Thymus (tissue), 14 donors: ENCODE data around the gene KIRREL2. TPM values are rescaled to one million over a fixed set of nuclear protein-coding genes. Genes with fewer than 3 reads are reported as not detected.
A peak's percentile ranks its signal among the peaks of the same experiment; 100 is the strongest.

Experiments used
- DNase-seq, 9 donors: peaks; one replicate each; pipeline ENCODE4 v3.0.0-alpha.2; 2013; ENCODE audit warnings: low spot score in 9 of 9, low read depth in 6 of 9, missing footprints in 1 of 9
- H3K27ac ChIP-seq, 2 donors: one replicate each; pipeline ENCODE4 v1.5.1; 2013; ENCODE audit warnings: control low read depth in 1 of 2, low read depth in 1 of 2, low read length in 1 of 2, mild to moderate bottlenecking in 1 of 2, moderate library complexity in 1 of 2
- H3K27me3 ChIP-seq, 2 donors: one replicate each; pipeline ENCODE4 v1.5.1; 2013; ENCODE audit warnings: low read length in 1 of 2; ENCODE audit not compliant: control insufficient read depth in 2 of 2, insufficient read depth in 1 of 2
- H3K36me3 ChIP-seq, 2 donors: one replicate each; pipeline ENCODE4 v1.5.1; 2013; ENCODE audit warnings: low read length in 1 of 2, mild to moderate bottlenecking in 1 of 2, moderate library complexity in 1 of 2; ENCODE audit not compliant: control insufficient read depth in 2 of 2, insufficient read depth in 2 of 2
- H3K4me1 ChIP-seq, 2 donors: one replicate each; pipeline ENCODE4 v1.5.1; 2013; ENCODE audit warnings: low read length in 2 of 2; ENCODE audit not compliant: control insufficient read depth in 2 of 2, insufficient read depth in 2 of 2
- H3K4me3 ChIP-seq, 2 donors: one replicate each; pipeline ENCODE4 v1.5.1; 2013; ENCODE audit warnings: low read length in 2 of 2, control low read depth in 1 of 2, mild to moderate bottlenecking in 1 of 2
- H3K9me3 ChIP-seq, 2 donors: one replicate each; pipeline ENCODE4 v1.5.1; 2013; ENCODE audit warnings: low read length in 1 of 2, mild to moderate bottlenecking in 1 of 2; ENCODE audit not compliant: control insufficient read depth in 2 of 2, insufficient read depth in 1 of 2
- WGBS: extraction: QIAGEN DNeasy Blood & Tissue Kit; methylation state at CpG from one replicate; pipeline ENCODE4 v1.1.7; 2013; 5-methylcytosine and 5-hydroxymethylcytosine counted together
- long read RNA-seq, 10 donors: transcript quantifications; one replicate each; lab custom pipeline, GENCODE V29; 2026
- polyA plus RNA-seq: library from polyadenylated mRNA; stranded (reverse); fragments of 200-250 nt; gene quantifications from one replicate; pipeline ENCODE4 v1.2.3, GENCODE V29; 2013
- total RNA-seq: library from RNA; stranded (reverse); fragments of 120-200 nt; gene quantifications from one replicate; pipeline ENCODE4 v1.2.4, GENCODE V29; 2013
- donor health status: healthy.

KIRREL2 gene
- total RNA-seq (2.2 TPM), polyA plus RNA-seq (0.75 TPM)
- long read RNA-seq, donor 1, result 0 reads
- long read RNA-seq, donor 2, partial matches to known transcripts, result 0 of 3 reads
- long read RNA-seq, donor 2, other reads (novel, unspliced or antisense), result 0 of 3 reads
- long read RNA-seq, donor 3, result 0 reads
- long read RNA-seq, donor 4, result 0 reads
- long read RNA-seq, donor 5, result 0 reads
- long read RNA-seq, donor 6, result 0 reads
- long read RNA-seq, donor 7, result 0 reads
- long read RNA-seq, donor 8, result 0 reads
- long read RNA-seq, donor 9, result 0 reads
- long read RNA-seq, donor 10, partial matches to known transcripts, result 0 of 1 reads
- long read RNA-seq, donor 10, other reads (novel, unspliced or antisense), result 0 of 1 reads

GRCh38 chr19:35856546-35857149 is at the start of gene KIRREL2:
KIRREL2 (plus strand) TSS chr19:35856911; CDS start chr19:35857120, 209 bp downstream.
- Histone ChIP-seq H3K4me1 (peaks cover 6 to 8% of the 10 kb centered on the region in 2 donors), H3K9me3 (peaks cover 0 to 3% of the 10 kb centered on the region in 2 donors), H3K27ac (no peak within 1 kb of the TSS), H3K27me3 (peaks cover 30 to 87% of the 10 kb centered on the region in 2 donors), H3K36me3 (no peaks in the 10 kb centered on the region), H3K4me3 (peak within 1 kb of the TSS; percentile 24 to 44)
- DNase-seq, result peak in 2 of 9 donors; percentile 6 to 26
- WGBS, result 2% methylated on average over 42 of the region's 42 CpGs

- Histone ChIP-seq H3K4me1 (no peaks in the 10 kb centered on the region), H3K27me3 (no peaks in the 10 kb centered on the region), H3K36me3 (no peaks in the 10 kb centered on the region), H3K9me3 (no peaks in the 10 kb centered on the region), H3K27ac (no peak overlapping the region), H3K4me3 (no peak overlapping the region)
- no peak for DNase-seq
- 97% methylated on average over 5 of the region's 5 CpGs for WGBS
Observed at GRCh38 chr19:35807633-35808032, 49.1 kb upstream of the KIRREL2 start.

- Histone ChIP-seq H3K36me3 (no peaks in the 10 kb centered on the region), H3K4me3 (no peak overlapping the region), H3K9me3 (no peaks in the 10 kb centered on the region), H3K4me1 (no peaks in the 10 kb centered on the region), H3K27ac (no peak overlapping the region), H3K27me3 (no peaks in the 10 kb centered on the region)
- WGBS, result 86% methylated on average over 18 of the region's 18 CpGs
- no peak for DNase-seq
Observed at GRCh38 chr19:35811317-35812219, 45.1 kb upstream of the KIRREL2 start.

DNA sequence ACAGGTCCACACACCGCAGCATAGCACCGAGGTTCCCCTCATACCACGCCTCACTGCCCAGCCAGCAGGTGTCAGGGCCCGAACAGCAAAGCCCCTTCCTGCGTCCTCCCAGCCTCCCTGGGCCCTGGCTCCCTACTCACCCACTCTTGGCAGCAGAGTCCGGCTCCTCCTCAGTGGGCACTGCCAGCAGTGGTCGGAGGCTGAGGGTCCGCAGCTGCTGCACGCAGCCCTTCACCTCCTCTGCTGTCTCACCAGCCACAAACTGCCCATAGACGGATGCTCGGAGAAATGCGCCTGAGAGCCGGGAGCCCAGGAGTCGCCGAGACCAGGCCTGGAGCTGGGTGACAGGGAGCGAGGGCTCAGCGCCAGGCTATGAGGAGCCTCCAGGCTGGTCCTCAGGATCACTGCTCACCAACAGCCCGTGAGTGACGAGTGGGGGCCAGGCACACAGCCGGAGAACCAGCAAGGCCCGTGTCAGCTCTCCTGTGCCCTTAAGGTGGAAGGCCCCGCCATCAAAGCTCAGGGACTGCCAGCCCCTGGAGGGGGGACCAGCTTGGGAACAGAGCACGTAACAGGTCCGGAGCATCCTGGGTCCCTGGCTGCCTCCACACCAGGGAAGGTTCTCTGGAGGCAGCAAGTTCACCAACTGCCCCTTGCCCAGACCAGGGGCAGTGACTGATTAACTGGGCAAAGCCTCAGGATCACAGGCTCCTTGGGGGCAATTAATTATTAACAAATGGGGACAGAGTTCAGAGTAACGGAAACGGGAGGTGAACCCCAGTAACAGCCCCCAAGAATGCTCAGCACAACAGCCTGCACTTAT is 44.3 kb upstream of the KIRREL2 start, which contains the start of gene PRODH2:
Gene PRODH2 (minus strand): TSS at position 626 of the 823 bp plus-strand sequence. CDS start 40 bp downstream, at position 586.
- no peak for DNase-seq
- Histone ChIP-seq H3K4me3 (no peak within 1 kb of the TSS), H3K4me1 (no peaks in the 10 kb centered on the region), H3K9me3 (no peaks in the 10 kb centered on the region), H3K36me3 (no peaks in the 10 kb centered on the region), H3K27me3 (no peaks in the 10 kb centered on the region), H3K27ac (no peak within 1 kb of the TSS)
- 88% methylated on average over 26 of the region's 26 CpGs for WGBS

GRCh38 chr19:35813043-35813890 is 43.4 kb upstream of the KIRREL2 start:
- Histone ChIP-seq H3K9me3 (no peaks in the 10 kb centered on the region), H3K27ac (no peak overlapping the region), H3K36me3 (no peaks in the 10 kb centered on the region), H3K4me1 (no peaks in the 10 kb centered on the region), H3K27me3 (no peaks in the 10 kb centered on the region), H3K4me3 (no peak overlapping the region)
- no peak for DNase-seq
- 93% methylated on average over 11 of the region's 11 CpGs for WGBS

DNA sequence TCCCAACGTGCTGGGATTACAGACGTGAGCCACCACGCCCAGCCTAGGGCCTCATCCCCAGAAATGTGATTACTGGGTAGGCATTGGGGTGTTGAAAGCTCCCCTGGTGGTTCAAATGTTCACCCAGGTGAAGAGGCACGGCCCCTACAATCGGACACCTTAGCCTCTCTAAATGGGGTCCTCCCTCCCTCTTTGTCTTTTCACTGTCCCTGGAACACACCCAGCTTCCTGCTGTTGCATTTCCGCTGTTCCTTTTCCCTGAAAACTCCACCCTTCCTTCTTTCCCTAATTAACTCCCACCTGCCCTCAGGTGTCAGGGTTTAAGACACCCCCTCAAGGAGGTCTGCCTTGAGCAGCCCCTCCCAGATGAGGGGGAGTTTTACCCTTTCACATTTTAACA is 40.4 kb upstream of the KIRREL2 start:
- Histone ChIP-seq H3K4me3 (no peak overlapping the region), H3K27me3 (no peaks in the 10 kb centered on the region)
- 51% methylated on average over 6 of the region's 6 CpGs for WGBS

GRCh38 chr19:35816846-35817245 is 39.9 kb upstream of the KIRREL2 start:
- 91% methylated on average over 9 of the region's 9 CpGs for WGBS
- Histone ChIP-seq H3K4me3 (no peak overlapping the region), H3K36me3 (no peaks in the 10 kb centered on the region), H3K9me3 (no peaks in the 10 kb centered on the region), H3K27ac (no peak overlapping the region), H3K27me3 (no peaks in the 10 kb centered on the region), H3K4me1 (no peaks in the 10 kb centered on the region)
- DNase-seq, result no peak

More for the DNA sequence above, 40.4 kb upstream of the KIRREL2 start:
- H3K9me3 ChIP-seq, result no peaks in the 10 kb centered on the region
- no peaks in the 10 kb centered on the region for H3K4me1 ChIP-seq
- H3K27ac ChIP-seq, result no peak overlapping the region
- DNase-seq, result no peak
- no peaks in the 10 kb centered on the region for H3K36me3 ChIP-seq

DNA sequence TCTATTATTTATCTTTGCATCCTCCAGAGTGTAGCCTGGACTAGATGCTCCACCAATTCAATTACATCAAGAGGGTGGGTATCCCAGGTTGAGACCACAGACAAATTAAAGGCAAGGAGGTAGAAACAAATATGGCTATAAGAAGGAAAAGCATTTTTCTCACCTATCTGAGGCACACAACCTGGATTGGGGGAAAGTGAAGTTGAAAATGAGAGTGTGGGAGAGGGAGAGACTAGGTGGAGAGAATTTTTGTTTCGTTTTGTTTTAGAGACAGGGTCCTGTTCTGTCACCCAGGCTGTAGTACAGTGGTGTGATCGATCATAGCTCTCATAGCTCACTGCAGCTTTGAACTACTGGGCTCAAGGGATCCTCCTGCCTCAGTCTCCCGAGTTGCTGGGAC is 38.3 kb upstream of the KIRREL2 start:
- H3K27ac ChIP-seq, result no peak overlapping the region
- no peaks in the 10 kb centered on the region for H3K36me3 ChIP-seq
- H3K4me1 ChIP-seq, result no peaks in the 10 kb centered on the region
- no peak overlapping the region for H3K4me3 ChIP-seq
- DNase-seq, result no peak
- no peaks in the 10 kb centered on the region for H3K9me3 ChIP-seq
- no peaks in the 10 kb centered on the region for H3K27me3 ChIP-seq
- 87% methylated on average over 3 of the region's 3 CpGs for WGBS
